Myometrial cell (primary cell): Measurements from ENCODE around the gene DPH3. TPM values are rescaled to one million over a fixed set of nuclear protein-coding genes. Genes with fewer than 3 reads are reported as not detected.

Experiments
- total RNA-seq: library from RNA; depleted of rRNA; stranded (reverse); fragments of >200 nt; gene quantifications from 2 replicates; pipeline ENCODE4 v1.2.3, GENCODE V29; 2015

Gene DPH3
- 16.4 and 20.7 TPM in 2 replicates for total RNA-seq

DNA sequence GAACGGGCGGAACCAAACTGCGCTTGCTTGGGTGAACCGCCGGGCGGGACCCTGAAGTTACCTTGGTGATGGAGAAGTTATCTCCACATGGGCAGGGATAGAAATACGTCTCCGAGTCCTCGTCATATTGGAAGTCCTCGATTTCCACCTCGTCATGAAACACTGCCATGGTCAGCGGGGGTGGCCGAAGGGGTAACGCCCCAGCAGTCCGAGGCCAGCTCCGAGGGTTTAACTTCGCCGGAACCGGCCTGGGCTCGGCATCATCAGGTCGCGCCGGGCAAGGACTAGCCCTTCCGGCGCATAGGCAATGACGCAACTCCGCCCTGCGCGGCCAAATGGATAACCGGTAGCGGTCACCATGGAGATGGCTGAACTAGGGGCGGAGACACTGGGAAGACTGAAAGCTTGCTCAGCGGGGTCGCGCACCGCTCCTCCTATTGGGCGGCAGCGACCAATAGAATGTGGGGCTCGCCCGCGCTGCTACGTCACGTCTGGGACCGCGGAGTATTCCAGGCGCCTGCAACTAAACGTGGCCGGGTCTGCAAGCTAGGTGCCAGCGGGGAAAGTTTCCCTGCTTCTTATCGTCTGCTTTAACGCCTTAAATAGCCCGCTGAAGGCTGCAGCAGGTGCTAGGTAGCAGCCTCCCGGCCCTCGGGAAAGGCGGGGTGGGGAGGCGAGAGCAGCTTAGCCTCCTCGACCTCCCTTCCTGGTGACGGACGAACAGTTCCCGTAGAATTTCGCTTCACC, at the start of gene DPH3, which contains the start of gene OXNAD1:
TSS of gene DPH3 (minus strand) at position 236 of the 747 bp plus-strand sequence. CDS start at position 169, 67 bp downstream.
TSS of gene OXNAD1 (plus strand) at position 505 of the 747 bp plus-strand sequence. CDS start 5,741 bp downstream, outside the sequence.

Other genes with a start within 250 kb of the DPH3 start
- 0.86 and 2.5 TPM in 2 replicates for gene GALNT15, start 90.3 kb downstream of the DPH3 start, total RNA-seq
- 11.8 and 14.2 TPM in 2 replicates for gene OXNAD1, start 269 bp upstream of the DPH3 start, total RNA-seq
- 35.5 and 36.5 TPM in 2 replicates for gene RFTN1, start 248.8 kb upstream of the DPH3 start, total RNA-seq